ENCODE data around the gene TNN. TPM values are rescaled to one million over a fixed set of nuclear protein-coding genes. Genes with fewer than 3 reads are reported as not detected.

The TNN gene
- total RNA-seq, 2 donors from 2014 or later = 0.09 TPM; not detected in 1

DNA sequence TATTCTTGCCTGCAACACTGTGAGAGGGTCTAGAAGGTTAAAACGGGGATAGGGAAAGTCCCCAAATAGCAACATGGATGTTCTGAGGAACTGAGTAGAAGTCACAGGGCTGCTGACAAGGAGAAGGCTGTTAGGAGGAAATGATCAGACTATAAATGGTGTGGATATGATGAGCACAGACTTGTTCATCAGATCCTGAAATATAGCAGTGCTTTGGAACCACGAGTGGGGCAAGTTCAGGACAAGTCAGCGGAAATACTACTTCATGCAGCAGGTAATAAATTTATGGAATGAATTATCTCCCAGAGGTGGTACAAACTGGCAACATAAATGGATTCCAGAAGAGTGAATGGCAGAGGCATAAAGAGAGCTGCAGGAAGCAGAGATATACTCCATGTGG is 128.2 kb downstream of the TNN start:
- Mint-ChIP-seq H3K9me3 (no peaks in the 10 kb centered on the region), H3K27ac (no peak overlapping the region), H3K36me3 (ENCODE audit: low read depth) (no peaks in the 10 kb centered on the region), H3K4me1 (peaks cover 13% of the 10 kb centered on the region), H3K4me3 (no peak overlapping the region), H3K27me3 (ENCODE audit: insufficient read depth) (peaks cover 33% of the 10 kb centered on the region)
- Histone ChIP-seq H3K36me3 (ENCODE audit: control insufficient read depth, insufficient read depth, low read length) (no peaks in the 10 kb centered on the region), H3K27ac (ENCODE audit: low read depth, low read length) (no peak overlapping the region), H3K4me1 (ENCODE audit: control insufficient read depth, insufficient read depth, low read length) (no peaks in the 10 kb centered on the region), H3K9ac (ENCODE audit: extremely low read depth, low read length, poor library complexity, severe bottlenecking) (no peak overlapping the region), H3K9me3 (ENCODE audit: control insufficient read depth, low read length) (no peaks in the 10 kb centered on the region), H3K4me3 (ENCODE audit: low read length) (no peak overlapping the region), H3K27me3 (ENCODE audit: control insufficient read depth, insufficient read depth, low read length, poor library complexity, severe bottlenecking) (peaks cover 31% of the 10 kb centered on the region)
- no peak for DNase-seq
- TF ChIP-seq, protein P1, sequence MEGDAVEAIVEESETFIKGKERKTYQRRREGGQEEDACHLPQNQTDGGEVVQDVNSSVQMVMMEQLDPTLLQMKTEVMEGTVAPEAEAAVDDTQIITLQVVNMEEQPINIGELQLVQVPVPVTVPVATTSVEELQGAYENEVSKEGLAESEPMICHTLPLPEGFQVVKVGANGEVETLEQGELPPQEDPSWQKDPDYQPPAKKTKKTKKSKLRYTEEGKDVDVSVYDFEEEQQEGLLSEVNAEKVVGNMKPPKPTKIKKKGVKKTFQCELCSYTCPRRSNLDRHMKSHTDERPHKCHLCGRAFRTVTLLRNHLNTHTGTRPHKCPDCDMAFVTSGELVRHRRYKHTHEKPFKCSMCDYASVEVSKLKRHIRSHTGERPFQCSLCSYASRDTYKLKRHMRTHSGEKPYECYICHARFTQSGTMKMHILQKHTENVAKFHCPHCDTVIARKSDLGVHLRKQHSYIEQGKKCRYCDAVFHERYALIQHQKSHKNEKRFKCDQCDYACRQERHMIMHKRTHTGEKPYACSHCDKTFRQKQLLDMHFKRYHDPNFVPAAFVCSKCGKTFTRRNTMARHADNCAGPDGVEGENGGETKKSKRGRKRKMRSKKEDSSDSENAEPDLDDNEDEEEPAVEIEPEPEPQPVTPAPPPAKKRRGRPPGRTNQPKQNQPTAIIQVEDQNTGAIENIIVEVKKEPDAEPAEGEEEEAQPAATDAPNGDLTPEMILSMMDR (conservative IDR thresholded peaks at IDR 0.05) = no peak
- 88 to 96% methylated on average over 3 of the region's 3 CpGs for WGBS, 2 experiments (ENCODE audit: insufficient coverage in 1 of 2, insufficient read length in 1 of 2)

DNA sequence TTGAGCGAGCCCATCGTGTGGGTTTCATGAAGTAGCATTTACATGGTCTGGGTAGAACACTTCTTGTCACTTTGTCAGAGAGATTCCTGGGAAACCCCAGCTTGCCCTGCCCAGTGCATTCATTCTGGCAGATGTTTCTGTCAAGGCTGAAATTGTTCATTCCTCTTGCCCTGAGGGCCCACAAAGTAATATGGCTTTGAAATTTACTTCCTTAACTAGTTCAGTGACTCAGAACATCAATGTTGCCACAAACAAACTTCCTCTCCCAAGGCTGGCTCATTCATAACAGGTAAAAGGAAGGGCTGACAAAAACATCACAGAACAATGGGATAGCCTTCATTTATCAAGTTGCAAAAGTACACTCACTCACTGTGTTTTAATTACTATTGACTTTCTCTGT is 129.9 kb downstream of the TNN start:
- Mint-ChIP-seq H3K4me1 (peaks cover 2% of the 10 kb centered on the region), H3K27ac (no peak overlapping the region), H3K9me3 (no peaks in the 10 kb centered on the region), H3K27me3 (ENCODE audit: insufficient read depth) (peaks cover 33% of the 10 kb centered on the region), H3K36me3 (ENCODE audit: low read depth) (no peaks in the 10 kb centered on the region), H3K4me3 (no peak overlapping the region)
- Histone ChIP-seq H3K27ac (ENCODE audit: low read depth, low read length) (no peak overlapping the region), H3K36me3 (ENCODE audit: control insufficient read depth, insufficient read depth, low read length) (no peaks in the 10 kb centered on the region), H3K9ac (ENCODE audit: extremely low read depth, low read length, poor library complexity, severe bottlenecking) (no peak overlapping the region), H3K4me1 (ENCODE audit: control insufficient read depth, insufficient read depth, low read length) (no peaks in the 10 kb centered on the region), H3K4me3 (ENCODE audit: low read length) (no peak overlapping the region), H3K9me3 (ENCODE audit: control insufficient read depth, low read length) (no peaks in the 10 kb centered on the region), H3K27me3 (ENCODE audit: control insufficient read depth, insufficient read depth, low read length, poor library complexity, severe bottlenecking) (peaks cover 31% of the 10 kb centered on the region)
- 87% methylated on average over 2 of the region's 2 CpGs; no CpG with 5 or more reads in 1 of the 2 experiments for WGBS, 2 experiments (ENCODE audit: insufficient coverage in 1 of 2, insufficient read length in 1 of 2)
- TF ChIP-seq, protein P1 (conservative IDR thresholded peaks at IDR 0.05) = no peak
- no peak for DNase-seq

Other genes starting within 250 kb of the TNN start
- gene CACYBP, start 67.9 kb upstream of the TNN start, total RNA-seq = 100 to 1,000 TPM; 170 to 182 TPM
- gene MRPS14, start 44.4 kb upstream of the TNN start, total RNA-seq = 10 to 100 TPM; 30.3 to 30.9 TPM
- gene KIAA0040, start 124.9 kb downstream of the TNN start, total RNA-seq = 10 to 100 TPM in 1 of 2 donors, 1 to 10 TPM in 1; 9.2 to 12.9 TPM

Data from endodermal cell (in vitro differentiated cells).